CMK (cell line): ENCODE measurements around the gene TAF11L13.

Source experiments
- DNase-seq: peaks from one replicate; pipeline ENCODE4 v3.0.0-alpha.2; 2010; ENCODE audit warnings: low read depth

Gene TAF11L13

DNA sequence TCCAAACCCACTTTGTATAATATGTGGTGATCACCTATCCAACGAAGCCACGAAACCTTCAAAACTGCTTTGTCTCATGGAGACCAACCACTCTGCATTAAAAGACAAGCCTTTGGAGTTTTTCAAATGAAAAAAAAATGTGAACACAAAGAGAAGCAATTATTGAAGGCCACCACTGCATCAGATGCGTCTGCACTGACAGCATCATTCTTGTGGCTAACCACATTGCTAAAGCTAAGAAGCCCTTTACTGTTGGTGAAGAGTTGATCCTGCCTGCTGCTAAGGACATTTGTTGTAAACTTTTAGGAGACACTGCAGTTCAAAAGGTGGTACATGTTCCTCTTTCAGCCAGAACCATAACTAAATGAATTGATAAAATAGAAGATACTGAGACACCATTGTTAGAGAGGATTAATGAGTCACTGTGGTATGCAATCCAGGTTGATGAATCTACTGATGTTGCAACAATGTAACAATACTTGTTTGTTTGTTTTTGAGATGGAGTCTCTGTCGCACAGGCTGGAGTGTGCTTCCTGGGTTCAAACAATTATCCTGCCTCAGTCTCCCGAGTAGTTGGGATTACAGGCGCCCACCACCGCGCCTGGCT, 47.8 kb downstream of the TAF11L13 start:
- no peak for DNase-seq

DNA sequence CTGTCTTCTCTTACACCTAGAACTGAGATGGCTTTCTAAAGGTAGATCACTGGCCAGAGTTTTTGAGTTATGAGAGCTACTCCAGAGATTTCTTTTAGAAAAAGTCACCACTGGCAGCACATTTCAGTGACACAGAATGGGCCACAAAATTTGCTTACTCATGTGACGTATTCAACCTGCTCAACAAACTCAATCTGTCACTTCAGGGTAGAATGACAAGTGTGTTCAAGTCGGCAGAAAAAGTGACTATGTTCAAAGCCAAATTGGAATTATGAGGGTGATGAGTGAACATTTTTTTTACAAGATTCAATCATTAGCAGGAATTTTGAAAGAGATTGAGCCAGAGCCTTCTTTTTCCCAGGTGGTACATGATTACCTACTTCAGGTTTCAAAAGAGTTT, 48.8 kb downstream of the TAF11L13 start:
- no peak for DNase-seq
